ENCODE measurements around the gene SEMA5A. TPM values are rescaled to one million over a fixed set of nuclear protein-coding genes. Genes with fewer than 3 reads are reported as not detected.

The SEMA5A gene
- total and polyA plus RNA-seq, 2 of the 13 experiments (the other 11 are each of a cell fraction or from before 2014, with no cell fraction given), result 0.01 TPM; not detected in 1

- Histone ChIP-seq H3K36me3 (replicated peaks in 1 of 2; ENCODE audit: control insufficient read depth in 1 of 2, insufficient read depth in 2 of 2, low read length in 2 of 2) (no peaks in the 10 kb centered on the region), H3K9me3 (ENCODE audit: low read length) (no peaks in the 10 kb centered on the region), H2AFZ (ENCODE audit: low read length) (no peak overlapping the region), H4K20me1 (ENCODE audit: insufficient read depth, low read length) (no peaks in the 10 kb centered on the region), H3K9ac (ENCODE audit: insufficient read depth, low read depth, low read length) (no peak overlapping the region), H3K79me2 (ENCODE audit: insufficient read depth, low read length) (no peaks in the 10 kb centered on the region), H3K4me3 (replicated peaks in 1 of 3; ENCODE audit: insufficient read depth in 1 of 3, low read depth in 2 of 3, low read length in 3 of 3) (no peak overlapping the region), H3K27ac (ENCODE audit: extremely low read length, insufficient read depth, low read length) (no peak overlapping the region), H3K4me1 (ENCODE audit: insufficient read depth, low read length) (no peaks in the 10 kb centered on the region), H3K27me3 (ENCODE audit: control insufficient read depth in 1 of 2, insufficient read depth in 2 of 2, low read length in 2 of 2) (no peaks in the 10 kb centered on the region), H3K4me2 (ENCODE audit: low read depth, low read length) (no peak overlapping the region)
- WGBS (ENCODE audit: low lambda C conversion rate), result 2% methylated on average over 2 of the region's 2 CpGs
- POLR2A ChIA-PET, result no interaction called here
- in situ Hi-C loops (cut with HindIII; ENCODE audit: extremely low pct_ligation_motif_present, low pct_unique_long_range_greater_than_20kb), result no loop called here
- no peak for TF ChIP-seq MAFK (conservative IDR thresholded peaks at IDR 0.05 in 1 of 2, IDR thresholded peaks at IDR 0.05 in 1 of 2; ENCODE audit: low read length in 2 of 2)
- TF ChIP-seq NR1H2 (CRISPR knock-in tag; IDR thresholded peaks at IDR 0.05; ENCODE audit: borderline replicate concordance, low read depth), result no peak
- no peak for TF ChIP-seq HOMEZ (CRISPR knock-in tag; IDR thresholded peaks at IDR 0.05; ENCODE audit: low read depth)
- TF ChIP-seq FOXC1 (CRISPR knock-in tag; IDR thresholded peaks at IDR 0.05; ENCODE audit: borderline replicate concordance), result no peak
- TF ChIP-seq ZNF460 (CRISPR knock-in tag; IDR thresholded peaks at IDR 0.05; ENCODE audit: borderline replicate concordance), result no peak
- no peak for TF ChIP-seq PAX8 (CRISPR knock-in tag; IDR thresholded peaks at IDR 0.05; ENCODE audit: borderline replicate concordance)
- TF ChIP-seq MATR3 (CRISPR knock-in tag; IDR thresholded peaks at IDR 0.05), result no peak
- TF ChIP-seq HNF1A (IDR thresholded peaks at IDR 0.05; ENCODE audit: low read depth), result no peak
- TF ChIP-seq HNF1A (CRISPR knock-in tag; IDR thresholded peaks at IDR 0.05; ENCODE audit: borderline replicate concordance), result no peak
- TF ChIP-seq MEIS2 (CRISPR knock-in tag; IDR thresholded peaks at IDR 0.05), result no peak
- no peak for TF ChIP-seq ZBTB25 (CRISPR knock-in tag; IDR thresholded peaks at IDR 0.05)
- no peak for TF ChIP-seq KLF6 (CRISPR knock-in tag; IDR thresholded peaks at IDR 0.05)
- TF ChIP-seq ZNF644 (CRISPR knock-in tag; IDR thresholded peaks at IDR 0.05; ENCODE audit: low read depth), result no peak
- TF ChIP-seq, protein P1, sequence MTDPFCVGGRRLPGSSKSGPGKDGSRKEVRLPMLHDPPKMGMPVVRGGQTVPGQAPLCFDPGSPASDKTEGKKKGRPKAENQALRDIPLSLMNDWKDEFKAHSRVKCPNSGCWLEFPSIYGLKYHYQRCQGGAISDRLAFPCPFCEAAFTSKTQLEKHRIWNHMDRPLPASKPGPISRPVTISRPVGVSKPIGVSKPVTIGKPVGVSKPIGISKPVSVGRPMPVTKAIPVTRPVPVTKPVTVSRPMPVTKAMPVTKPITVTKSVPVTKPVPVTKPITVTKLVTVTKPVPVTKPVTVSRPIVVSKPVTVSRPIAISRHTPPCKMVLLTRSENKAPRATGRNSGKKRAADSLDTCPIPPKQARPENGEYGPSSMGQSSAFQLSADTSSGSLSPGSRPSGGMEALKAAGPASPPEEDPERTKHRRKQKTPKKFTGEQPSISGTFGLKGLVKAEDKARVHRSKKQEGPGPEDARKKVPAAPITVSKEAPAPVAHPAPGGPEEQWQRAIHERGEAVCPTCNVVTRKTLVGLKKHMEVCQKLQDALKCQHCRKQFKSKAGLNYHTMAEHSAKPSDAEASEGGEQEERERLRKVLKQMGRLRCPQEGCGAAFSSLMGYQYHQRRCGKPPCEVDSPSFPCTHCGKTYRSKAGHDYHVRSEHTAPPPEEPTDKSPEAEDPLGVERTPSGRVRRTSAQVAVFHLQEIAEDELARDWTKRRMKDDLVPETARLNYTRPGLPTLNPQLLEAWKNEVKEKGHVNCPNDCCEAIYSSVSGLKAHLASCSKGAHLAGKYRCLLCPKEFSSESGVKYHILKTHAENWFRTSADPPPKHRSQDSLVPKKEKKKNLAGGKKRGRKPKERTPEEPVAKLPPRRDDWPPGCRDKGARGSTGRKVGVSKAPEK (CRISPR knock-in tag; IDR thresholded peaks at IDR 0.05; ENCODE audit: borderline replicate concordance), result no peak
- no peak for DNase-seq (ENCODE audit: low spot score)
- BruUV-seq (replicated peaks), result no TSS peak
- no peak for FAIRE-seq
- ATAC-seq, result no peak
- CTCF ChIA-PET (ENCODE audit: low intra/inter-chr PET ratio, low total read pairs), result no interaction called here
- intact Hi-C loops (cut with micrococcal nuclease; ENCODE audit: unreplicated experiment), result no loop called here
These were observed 343.2 kb downstream of the SEMA5A start for GRCh38 chr5:9202636-9203035.
